HG02970 (cell line): ENCODE data around the gene CD248.

Experiments used
- ATAC-seq: cut with Tn5 transposase; IDR thresholded peaks from one replicate; pipeline ENCODE4 v1.9.1; 2021; ENCODE audit warnings: mild to moderate bottlenecking, moderate library complexity, moderate number of reproducible peaks; ENCODE audit not compliant: unreplicated experiment, low FRiP score

Gene CD248

DNA sequence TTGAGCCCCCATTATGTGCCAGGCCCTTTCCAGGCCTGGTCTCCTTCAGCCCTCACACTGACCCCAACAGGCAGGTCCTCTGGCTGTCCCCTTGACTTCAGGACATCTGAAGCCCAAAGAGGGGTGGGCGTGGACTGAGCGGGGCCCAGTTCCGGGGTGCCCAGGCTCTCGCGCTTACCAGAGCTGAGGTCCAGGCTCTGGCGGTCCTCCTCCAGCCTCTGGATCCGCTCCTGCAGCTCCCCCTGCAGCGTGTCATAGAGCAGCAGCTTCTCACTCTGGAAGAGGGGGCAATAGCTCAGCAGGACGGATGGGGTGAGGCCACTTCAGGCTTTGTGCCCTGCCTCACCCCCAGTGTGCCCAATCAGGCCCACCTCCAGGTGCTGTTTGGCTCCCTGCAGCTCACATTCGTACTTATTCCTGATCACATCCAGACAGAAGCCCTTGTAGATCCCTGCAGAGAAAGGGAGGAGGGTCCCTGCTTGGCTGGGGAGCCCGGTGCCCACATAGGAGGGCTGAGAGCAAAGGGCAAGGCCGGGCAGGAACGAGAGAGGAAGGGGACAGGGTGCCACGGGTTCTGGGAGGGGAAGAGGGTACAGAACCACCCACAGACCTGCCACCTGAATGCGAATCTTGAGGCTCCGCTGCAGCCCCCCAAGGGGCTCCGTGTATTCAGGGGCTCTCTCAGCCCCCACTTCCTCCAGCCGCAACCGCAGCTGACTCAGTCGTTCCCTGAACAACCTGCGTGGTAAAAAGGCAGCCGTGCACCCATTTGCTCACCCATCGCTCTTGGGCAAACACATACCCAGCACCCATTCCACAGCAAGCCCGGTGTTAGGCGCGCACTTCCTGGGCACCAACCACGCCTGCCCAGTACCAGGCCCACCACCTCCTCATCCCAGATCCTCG is 24.0 kb upstream of the CD248 start:
- ATAC-seq: no peak

DNA sequence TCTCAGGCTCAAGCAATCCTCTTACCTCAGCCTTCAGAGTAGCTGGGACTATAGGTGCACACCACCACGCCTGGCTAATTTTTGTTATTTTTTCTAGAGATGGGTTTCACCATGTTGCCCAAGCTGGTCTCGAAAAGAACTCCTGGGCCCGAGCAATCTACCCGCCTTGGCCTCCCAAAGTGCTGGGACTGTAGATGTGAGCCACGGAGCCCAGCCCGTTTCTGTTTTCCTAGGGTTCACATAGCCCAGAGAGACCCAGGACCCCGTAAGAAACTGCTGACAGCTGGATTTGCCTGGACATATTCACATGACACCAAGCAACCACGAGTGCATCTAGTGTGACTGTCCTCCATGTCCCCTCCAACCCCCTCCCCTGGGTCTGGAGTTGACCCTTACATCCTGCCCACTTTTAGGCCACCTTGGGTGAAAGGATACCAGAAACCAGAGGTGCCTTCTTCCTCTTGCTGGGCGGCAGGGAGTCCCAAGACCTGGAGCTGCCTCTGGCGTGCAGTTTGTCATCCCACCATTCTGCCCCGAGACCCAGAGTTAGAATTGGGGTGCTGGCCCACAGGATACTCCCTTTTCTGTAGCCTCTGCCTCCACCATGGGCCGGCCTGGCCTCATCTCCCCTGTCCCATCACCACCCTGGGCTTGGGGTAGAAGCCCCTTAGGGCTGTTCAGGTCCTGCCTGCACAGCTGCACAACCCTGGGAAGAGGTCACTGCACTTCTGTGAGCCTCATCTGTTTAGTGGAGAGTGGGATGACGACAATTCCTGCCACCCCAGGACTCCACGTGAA is 23.0 kb upstream of the CD248 start:
- ATAC-seq: no peak

DNA sequence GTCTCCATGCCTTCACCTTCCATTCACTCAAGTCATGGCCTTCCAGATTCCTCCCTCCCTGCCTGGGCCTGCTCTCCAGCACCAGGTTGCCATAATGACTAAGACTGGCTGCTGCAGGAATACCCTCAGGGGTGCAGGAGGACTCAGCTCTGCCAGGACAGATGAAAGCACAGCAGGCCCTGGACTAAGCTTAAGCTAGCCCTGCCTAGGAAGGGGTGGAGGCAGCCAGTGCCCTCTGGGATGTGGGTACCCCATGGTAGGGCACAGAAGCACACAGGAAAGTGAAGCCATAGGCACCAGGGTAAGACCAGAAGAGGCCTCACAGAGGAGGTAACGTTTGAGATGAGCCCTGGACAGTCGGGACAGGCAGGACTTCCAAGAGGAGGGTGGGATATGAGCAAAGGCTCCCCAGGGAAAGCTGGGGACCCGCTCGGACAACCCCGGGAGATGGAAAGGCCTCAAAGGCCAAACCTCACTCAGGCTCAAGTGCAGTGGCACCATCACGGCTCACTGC is 22.4 kb upstream of the CD248 start:
- ATAC-seq: no peak

DNA sequence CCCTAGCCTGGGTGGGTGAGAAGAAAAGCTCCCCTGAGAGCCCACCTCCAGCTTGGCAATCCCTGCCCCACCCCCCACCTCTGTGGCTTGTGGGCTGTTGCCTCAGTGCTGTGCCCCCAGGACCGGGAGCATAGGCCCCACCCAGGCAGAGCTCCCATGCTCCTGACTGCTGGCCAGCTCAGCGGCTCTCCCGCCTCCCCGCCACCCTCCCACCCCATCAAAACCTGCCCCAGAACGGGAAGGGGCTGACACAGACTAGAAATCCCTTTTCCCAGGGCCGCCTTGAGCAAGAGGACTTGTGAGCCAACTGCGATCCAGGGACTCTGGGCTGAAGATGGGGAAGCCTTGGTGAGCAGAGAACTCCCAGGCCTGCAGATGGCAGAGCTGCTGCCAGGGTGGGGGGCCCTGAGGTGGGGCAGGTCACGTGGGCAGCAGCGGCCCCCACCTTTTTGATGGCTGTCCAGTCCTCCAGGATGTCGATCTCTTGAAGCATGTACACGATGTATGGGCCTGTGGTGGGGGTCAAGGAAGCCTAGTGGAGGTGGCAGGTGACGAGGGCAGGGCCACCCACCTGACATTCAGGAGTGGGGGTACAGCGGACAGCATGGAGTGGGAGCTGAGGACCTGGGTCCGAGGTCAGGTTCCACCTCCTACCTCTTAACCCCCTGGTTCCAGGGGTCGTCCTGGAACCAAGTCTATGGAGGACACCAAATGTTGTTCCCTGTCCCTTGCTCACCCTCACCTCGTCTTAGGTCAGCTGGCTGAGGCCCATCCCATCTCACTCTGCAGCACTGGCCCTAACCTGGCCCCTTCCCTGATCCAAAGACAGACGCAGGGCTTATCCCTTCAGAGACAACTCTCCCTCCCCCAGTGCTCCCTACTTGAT is 21.7 kb upstream of the CD248 start:
- no peak for ATAC-seq

DNA sequence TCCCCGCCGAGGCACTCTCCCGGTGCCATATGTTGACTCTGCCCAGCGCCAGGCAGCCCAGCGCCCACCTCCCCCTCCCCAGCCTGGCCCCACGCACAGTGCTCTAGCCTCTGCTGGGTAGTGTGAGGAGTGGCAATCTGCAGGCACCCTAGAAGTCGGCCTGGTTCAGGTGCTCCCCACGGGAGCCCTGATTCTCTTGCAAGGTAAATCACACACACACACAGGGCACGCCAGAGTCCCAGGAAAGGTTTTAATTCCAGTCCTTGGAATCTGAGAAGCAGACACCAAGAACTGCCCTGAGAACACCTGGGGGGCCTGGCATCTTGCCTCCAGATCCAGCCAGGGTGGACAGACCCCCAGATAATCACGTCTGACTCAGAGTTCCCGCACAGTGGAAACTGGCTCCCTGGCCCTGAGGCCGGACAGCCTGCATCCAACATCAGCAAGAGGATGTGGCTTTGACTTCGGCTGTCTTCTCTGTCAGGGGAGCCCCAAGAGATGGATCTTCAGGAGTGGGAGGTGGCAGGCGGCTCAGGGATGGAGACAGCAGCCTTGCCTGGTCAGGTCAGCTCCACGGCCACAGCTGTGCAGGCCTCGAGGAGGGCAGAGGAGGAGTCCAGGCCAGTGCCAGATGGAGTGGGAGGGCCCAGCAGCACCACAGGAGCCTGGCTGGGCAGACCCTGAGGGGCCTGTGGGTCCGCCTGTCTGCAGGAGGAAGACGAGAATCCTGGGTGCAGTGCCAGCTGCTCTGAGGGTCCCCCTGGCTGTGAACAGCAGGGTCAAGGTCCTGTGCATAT is 20.5 kb upstream of the CD248 start:
- no peak for ATAC-seq

DNA sequence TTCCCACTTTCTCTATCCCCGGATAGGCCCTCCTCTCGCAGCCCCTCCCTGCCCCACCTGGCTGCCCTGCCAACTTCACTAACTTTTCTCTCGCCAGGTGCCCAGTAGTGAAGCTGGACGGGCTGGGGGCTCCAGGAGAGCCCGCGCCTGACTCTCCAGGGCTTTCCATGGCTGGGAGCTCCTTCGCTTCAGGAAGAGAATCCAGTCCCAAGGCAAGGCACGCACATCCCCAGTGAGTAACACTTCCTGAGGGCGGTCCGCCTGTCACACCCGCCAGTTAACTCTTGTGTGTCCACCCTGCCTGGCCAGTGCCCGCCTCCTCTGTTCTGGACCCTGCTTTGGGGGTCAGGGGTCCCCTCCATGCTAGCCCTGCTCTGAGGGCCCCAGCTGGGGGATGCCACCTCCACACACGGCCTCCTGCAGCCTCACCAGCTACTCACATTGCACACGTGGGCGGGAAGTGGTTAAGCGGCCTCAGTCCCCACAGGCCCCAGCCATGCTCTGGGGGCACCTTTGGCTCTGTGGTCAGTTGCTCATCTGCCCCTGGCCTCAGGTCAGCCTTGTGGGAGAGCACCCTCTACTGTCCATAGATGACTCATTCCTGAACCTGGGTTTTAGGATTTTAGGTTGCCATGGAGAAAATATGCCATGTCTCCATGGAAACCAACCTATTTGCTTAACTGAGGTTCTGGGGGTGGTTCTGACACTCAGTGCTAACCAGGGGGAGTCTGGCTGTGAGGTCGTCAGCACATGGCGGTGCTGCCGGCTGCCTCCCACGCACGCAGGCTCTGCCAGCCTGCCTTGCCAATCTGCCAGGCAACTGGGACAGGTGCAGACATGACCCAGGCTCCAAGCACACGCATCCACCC is 19.6 kb upstream of the CD248 start, which contains the start of gene RIN1:
RIN1 (minus strand) TSS at position 201 of the 869 bp plus-strand sequence; CDS start at position 169, 32 bp downstream.
- peak; percentile 65 for ATAC-seq

DNA sequence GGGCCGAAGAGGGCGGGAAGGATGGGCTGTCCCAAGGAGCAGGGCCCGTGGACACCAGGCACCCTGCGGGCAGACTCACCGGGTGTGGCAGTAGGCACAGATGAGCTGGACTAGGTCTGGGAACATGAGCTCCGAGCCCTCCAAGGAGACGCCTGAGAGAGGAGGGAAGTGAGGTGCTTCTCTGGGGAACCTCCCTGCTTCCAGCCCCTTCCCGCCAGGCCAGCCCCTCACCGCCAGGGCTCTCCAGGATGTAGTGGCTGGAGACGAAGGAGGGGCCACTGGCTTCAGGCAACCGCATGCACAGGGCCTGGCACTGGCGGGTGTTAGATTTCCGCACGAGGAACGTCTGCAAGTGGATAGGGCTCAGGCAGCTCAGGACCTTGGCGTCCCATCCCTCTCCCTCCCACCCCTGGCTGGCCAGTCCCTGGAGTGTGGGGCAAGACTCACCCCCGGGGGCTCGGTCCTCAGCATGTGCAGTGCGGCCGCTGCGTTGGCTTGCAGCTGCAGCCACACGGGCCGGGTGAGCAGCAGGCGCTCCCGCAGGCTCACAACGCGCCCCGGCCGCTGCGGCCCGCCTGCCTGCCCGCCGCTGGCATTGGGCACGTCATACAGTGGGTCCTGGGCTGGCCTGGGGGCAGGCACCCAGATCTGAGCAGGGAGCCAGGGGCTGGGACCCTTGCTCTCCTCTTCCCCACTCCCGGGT is 18.8 kb upstream of the CD248 start:
- no peak for ATAC-seq

DNA sequence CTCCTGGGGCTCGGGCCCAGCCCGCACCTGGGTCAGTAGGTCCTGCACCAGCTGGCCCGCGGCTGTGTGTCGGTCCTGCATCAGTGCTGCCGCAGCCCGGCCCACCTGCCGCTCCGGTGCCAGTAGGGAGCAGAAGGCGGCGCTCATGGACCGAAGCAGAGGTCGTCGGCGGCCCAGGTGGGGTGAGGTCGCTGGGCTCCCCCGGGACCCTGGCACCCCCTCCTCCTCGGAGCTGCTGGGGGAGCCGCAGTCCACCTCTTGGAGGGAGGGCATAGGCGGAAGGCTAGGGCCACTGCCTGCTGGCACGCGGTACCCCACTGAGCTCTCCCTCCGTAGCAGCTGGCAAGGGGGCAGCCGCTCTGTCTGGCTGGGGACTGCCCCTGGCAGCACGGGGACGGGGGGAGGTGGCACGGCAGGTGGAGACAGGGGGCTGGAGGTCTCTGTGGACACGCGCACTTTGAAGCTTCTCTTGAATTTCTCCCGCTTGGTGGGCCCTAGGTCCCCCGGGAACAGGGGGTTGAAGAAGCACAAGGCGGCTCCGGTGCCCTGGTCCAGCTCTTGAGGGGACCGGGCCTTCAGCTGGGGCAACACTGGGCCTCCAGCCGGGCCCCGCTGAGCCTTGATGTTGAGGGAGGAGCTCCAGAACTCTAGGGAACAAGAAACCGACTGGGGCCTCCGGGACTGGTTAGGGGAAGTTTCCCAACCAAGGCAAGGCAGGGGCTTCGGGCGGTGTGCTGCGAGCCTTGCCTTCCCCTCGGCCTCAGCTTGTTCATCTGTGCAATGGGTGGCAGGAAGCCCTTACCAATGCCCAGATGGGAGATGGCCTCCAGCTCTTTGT is 18.0 kb upstream of the CD248 start:
- ATAC-seq: no peak

DNA sequence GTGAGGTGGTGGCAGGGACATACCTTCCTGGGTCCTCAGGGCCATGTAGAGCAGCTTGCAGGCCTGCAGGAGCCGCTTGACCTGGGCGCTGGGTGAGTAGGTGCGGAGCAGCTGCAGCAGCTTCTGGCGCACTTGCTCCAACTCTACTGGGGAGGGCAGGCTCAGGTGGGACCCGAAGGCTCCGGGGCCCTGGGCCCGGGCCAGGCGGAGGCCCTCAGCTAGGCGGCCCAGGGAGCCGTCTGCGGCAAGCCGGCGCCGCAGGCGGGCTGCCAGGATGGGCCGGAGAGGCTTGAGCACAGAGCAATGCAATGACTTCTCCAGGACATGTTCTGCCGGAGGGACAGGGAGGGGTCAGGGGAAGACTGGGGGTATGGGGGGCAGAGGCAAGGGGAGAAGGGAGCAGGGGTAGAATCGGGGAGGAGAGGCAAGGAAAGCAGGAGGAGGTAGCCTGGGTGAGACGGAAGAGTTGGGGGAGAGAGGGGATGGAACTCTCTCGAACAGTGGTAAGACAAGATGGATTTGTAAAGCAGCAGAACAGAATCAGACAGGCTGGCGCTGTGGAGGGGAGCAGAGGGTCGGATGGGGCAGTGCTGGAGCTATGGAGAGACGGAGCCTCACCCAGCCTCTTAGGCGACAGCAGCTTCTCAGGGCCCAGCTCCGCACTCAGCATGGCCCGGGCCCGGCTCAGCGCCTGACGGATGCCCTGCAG is 17.2 kb upstream of the CD248 start:
- no peak for ATAC-seq

DNA sequence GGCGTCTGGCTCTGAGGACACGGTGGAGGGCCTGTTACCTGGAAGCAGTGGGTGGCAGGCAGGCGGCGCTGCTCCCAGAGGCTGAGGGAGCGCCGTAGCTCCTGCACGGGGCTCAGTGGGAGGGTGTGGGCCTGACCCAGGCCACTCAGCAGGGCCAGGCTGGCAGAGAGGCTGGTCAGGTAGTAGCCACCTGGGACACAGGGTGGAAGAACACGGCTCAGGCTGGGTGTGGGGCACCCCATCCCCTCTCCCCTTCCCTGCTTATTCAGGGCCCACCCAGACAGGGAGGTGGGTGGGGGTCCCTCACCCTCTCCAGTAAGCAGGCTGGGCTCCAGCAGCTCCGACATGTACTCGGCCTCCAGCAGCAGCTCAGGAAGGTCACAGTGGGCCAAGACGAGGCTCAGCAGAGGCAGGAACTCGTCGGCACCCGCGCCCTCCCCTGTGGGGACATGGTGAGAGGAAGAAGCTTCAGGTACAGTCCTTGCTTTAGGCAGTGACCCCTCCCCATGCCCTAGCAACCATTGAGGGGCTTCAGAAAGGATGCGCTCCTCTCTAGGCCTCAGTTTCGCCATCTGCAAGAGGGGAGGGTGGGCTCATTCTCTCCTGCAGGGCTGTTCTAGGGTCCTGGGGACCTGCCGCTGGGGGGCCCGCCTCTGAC is 16.5 kb upstream of the CD248 start:
- no peak for ATAC-seq

DNA sequence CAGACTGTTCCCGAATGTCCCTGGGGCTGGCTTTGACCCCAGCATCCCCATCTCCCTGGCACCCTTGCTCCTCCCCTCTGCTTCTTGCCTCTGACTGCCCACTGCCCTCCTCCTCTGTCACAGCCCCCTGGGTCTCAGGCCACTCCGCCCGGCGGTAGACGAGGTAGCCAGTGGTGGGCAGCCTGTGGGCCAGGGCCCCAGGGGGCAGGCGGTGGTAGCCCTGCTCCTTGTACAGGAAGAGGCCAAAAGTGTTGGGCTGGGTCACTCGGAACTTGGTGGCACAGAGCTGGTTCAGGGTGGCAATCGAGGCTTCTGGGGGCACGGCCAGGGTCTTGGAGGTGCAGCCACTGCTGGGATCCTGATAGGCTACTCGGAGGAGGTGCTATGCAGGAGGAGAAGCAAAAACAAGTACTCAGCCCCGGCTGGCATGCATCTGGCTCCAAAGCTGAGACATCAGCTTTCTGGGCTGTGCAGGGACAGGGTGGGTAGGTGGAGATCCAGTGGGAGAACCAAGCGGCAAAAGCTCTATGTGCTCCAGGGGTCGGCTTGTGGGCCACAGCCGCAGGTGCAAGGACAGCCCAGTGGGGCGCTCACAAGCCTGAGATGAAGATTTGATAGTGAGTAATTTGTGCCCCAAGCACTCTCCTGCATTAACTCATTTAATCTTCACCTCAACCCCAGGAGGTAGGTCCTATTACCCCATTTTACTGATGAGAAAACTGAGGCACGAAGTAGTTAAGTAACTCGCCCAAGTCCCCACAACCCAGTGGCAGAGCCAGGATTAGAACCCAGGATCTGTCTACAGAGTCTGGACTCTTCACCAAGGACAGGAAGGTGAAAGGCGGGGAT is 15.8 kb upstream of the CD248 start:
- ATAC-seq: no peak

DNA sequence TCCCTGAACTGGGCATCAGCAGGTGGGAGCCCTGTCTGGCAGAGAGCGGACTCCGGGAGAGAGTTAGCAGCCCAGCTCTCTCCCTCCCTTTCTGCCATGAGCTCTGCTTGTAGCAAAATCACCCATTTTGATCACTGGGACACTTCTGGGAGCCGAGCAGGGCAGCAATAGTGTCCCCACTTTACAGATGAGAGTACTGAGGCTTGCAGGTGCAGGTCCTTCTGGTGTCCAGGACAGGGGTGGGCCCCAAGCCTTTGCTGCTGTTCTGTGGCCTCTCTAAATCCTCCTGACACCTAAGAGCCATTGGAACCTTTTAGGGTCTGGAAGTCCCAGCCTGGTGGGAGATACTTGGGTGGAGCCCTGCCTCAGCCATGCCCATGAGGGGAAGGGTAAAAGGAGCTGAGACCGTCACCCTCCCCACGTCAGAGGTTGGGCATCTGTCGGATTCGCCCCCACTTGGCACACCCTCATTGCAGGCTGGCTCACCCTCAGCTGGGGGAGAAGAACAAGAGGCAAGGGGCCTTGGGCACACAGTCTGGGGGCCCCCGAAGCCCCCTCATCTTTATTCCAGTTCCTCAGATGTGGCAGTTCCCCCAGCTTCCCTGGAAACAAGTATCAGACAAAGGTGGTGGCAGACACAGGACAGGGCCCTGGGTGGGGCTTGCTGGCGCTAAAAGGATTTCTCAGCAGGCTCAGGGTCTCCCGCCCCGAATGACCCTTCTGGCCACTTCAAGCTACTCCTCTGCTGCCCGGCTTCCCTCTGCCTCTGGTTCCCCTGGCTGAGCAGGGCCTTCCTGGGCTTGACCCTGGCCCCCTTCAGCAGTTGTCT is 14.9 kb upstream of the CD248 start:
- no peak for ATAC-seq

DNA sequence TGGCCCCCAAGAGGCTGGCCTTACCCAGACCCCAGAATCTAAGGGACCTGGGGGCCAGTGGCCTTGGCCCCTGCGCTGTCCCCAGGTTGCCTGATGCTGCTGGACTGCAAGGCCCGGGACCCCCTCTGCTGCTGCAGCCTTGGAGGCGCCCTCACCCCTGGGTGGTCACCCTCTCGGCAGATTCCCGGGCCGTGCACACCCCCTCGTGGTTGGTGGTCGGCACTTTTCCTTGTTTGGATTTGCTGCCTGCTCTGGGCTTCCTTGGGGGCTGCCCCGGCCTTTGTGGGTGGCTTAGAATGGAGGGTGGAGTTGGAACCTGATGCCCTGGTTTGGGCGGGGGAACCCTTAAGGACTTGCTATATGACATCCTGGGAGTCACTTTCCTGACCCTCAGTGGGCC is 14.1 kb upstream of the CD248 start:
- ATAC-seq: no peak

DNA sequence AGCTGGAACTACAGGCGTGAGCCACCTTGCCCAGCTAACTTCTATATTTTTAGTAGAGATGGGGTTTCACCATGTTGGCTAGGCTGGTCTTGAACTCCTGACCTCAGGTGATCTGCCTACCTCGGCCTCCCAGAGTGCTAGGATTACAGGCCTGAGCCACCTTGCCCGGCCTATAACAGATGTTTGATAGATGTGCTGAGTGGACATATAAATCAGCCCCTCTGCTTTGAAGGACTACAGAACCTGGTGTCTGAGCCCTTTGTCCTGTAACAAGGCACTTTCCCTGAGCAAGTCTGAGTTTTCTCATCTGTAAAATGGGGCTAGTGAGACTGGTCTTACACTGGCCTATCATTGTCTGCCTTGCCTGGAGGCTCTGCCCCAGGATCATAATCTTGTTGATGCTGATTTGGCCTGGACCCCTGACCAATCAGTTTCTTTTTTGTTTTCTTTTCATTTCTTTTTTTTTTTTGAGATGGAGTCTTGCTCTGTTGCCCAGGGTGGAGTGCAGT is 12.4 kb upstream of the CD248 start:
- ATAC-seq: no peak
